Activated CD8-positive, alpha-beta T cell treated with anti-CD3 and anti-CD28 coated beads, Interleukin-2, amount 10 ng/mL, durations not matched to agents 7 days and 5 days (primary cell): ENCODE data around the gene ZFYVE9. TPM values are rescaled to one million over a fixed set of nuclear protein-coding genes. Genes with fewer than 3 reads are reported as not detected.
A peak's percentile ranks its signal among the peaks of the same experiment; 100 is the strongest.

Experiments
- ATAC-seq: fragments of 150-1000 bp; cut with Tn5 transposase; one replicate; pipeline ENCODE4 v1.10.0; 2021; ENCODE audit warnings: moderate library complexity
- CTCF ChIA-PET: fragments of 350-600 bp; sonication (Branson Sonifier 250); formaldehyde crosslinking; loops from one replicate; lab custom pipeline; 2021; ENCODE audit warnings: antibody characterized with exemption; lab: Charles Lee
- POLR2A ChIA-PET: fragments of 350-600 bp; sonication (Branson Sonifier 250); formaldehyde crosslinking; loops from one replicate; lab custom pipeline; 2021; ENCODE audit warnings: antibody characterized with exemption; lab: Charles Lee
- DNase-seq: peaks from one replicate; pipeline ENCODE4 v3.0.0-alpha.2; 2020
- H3K27ac Mint-ChIP-seq: one replicate; pipeline ENCODE4 v1.8.0; 2021; ENCODE audit warnings: mild to moderate bottlenecking, mixed read lengths
- H3K27me3 Mint-ChIP-seq: one replicate; pipeline ENCODE4 v1.8.0; 2021; ENCODE audit warnings: low read depth, mixed read lengths
- H3K36me3 Mint-ChIP-seq: one replicate; pipeline ENCODE4 v1.8.0; 2021; ENCODE audit warnings: low read depth, mixed read lengths
- H3K4me1 Mint-ChIP-seq: one replicate; pipeline ENCODE4 v1.8.0; 2021; ENCODE audit warnings: low read depth, mixed read lengths
- H3K4me3 Mint-ChIP-seq: one replicate; pipeline ENCODE4 v1.8.0; 2021; ENCODE audit warnings: mild to moderate bottlenecking, mixed read lengths
- H3K9me3 Mint-ChIP-seq: one replicate; pipeline ENCODE4 v1.8.0; 2022; ENCODE audit warnings: mixed read lengths; ENCODE audit not compliant: insufficient read depth
- total RNA-seq, 2 experiments: library from RNA; stranded (reverse); gene quantifications; one replicate each; pipeline ENCODE4 v1.2.3, GENCODE V29; 2021

ZFYVE9 gene
- total RNA-seq, 2 experiments from 2014 or later = 1.4 to 1.6 TPM

- CTCF ChIA-PET = no interaction called here
- no peak overlapping the region for H3K4me3 Mint-ChIP-seq
- DNase-seq = no peak
- ATAC-seq = no peak
- peaks cover 80% of the 10 kb centered on the region for H3K36me3 Mint-ChIP-seq
- H3K9me3 Mint-ChIP-seq = no peaks in the 10 kb centered on the region
- no peak overlapping the region for H3K27ac Mint-ChIP-seq
- H3K4me1 Mint-ChIP-seq = no peaks in the 10 kb centered on the region
- no peaks in the 10 kb centered on the region for H3K27me3 Mint-ChIP-seq
- POLR2A ChIA-PET = no interaction called here
These were observed 215.5 kb downstream of the ZFYVE9 start for GRCh38 chr1:52357397-52357796.

- Mint-ChIP-seq H3K9me3 (no peaks in the 10 kb centered on the region), H3K36me3 (peaks cover 76% of the 10 kb centered on the region), H3K4me1 (peaks cover 5% of the 10 kb centered on the region), H3K27me3 (no peaks in the 10 kb centered on the region), H3K4me3 (no peak overlapping the region), H3K27ac (no peak overlapping the region)
- POLR2A ChIA-PET = no interaction called here
- DNase-seq (no peak), ATAC-seq (no peak)
- CTCF ChIA-PET = no interaction called here
These were observed 217.1 kb downstream of the ZFYVE9 start for GRCh38 chr1:52358851-52359497.

GRCh38 chr1:52359676-52360594 lies 218.0 kb downstream of the ZFYVE9 start:
- ChIA-PET CTCF (no interaction called here), POLR2A (no interaction called here)
- no peak overlapping the region for H3K27ac Mint-ChIP-seq
- peaks cover 14% of the 10 kb centered on the region for H3K4me1 Mint-ChIP-seq
- H3K36me3 Mint-ChIP-seq = peaks cover 75% of the 10 kb centered on the region
- ATAC-seq (no peak), DNase-seq (no peak)
- H3K27me3 Mint-ChIP-seq = no peaks in the 10 kb centered on the region
- H3K9me3 Mint-ChIP-seq = no peaks in the 10 kb centered on the region
- no peak overlapping the region for H3K4me3 Mint-ChIP-seq

- H3K27ac Mint-ChIP-seq = no peak overlapping the region
- ChIA-PET CTCF (no interaction called here), POLR2A (interaction anchor here (1.2 kb wide), 1 partner anchor 44 kb away, joined by 3 read pairs; the partner anchor contains the start of genes ORC1 and PRPF38A)
- H3K27me3 Mint-ChIP-seq = no peaks in the 10 kb centered on the region
- H3K4me1 Mint-ChIP-seq = peaks cover 18% of the 10 kb centered on the region
- H3K4me3 Mint-ChIP-seq = no peak overlapping the region
- H3K9me3 Mint-ChIP-seq = no peaks in the 10 kb centered on the region
- no peak for DNase-seq
- ATAC-seq = no peak
- H3K36me3 Mint-ChIP-seq = peaks cover 73% of the 10 kb centered on the region
These were observed 218.7 kb downstream of the ZFYVE9 start for GRCh38 chr1:52360595-52360968.

- CTCF ChIA-PET = interaction anchor here (1.1 kb wide), 1 partner anchor 39 kb away, joined by 5 read pairs; the partner anchor contains the start of genes ORC1 and PRPF38A
- H3K36me3 Mint-ChIP-seq = peaks cover 41% of the 10 kb centered on the region
- H3K9me3 Mint-ChIP-seq = no peaks in the 10 kb centered on the region
- H3K27ac Mint-ChIP-seq = peak overlapping the region; percentile 98
- no peaks in the 10 kb centered on the region for H3K27me3 Mint-ChIP-seq
- POLR2A ChIA-PET = interaction anchor here (0.7 to 2.5 kb wide), 3 partner anchors 13 to 485 kb away, joined by 3 to 21 read pairs (median 4); partner anchors contain the start of genes ORC1 and PRPF38A
- ATAC-seq (no peak), DNase-seq (peak; percentile 34)
- H3K4me1 Mint-ChIP-seq = peaks cover 40% of the 10 kb centered on the region
- peak overlapping the region; percentile 90 for H3K4me3 Mint-ChIP-seq
These were observed 222.4 kb downstream of the ZFYVE9 start for GRCh38 chr1:52364235-52364839.

GRCh38 chr1:52365071-52365745 lies 223.3 kb downstream of the ZFYVE9 start:
- no peak for DNase-seq

GRCh38 chr1:52365746-52366516 lies 224.0 kb downstream of the ZFYVE9 start, which contains the start of gene CC2D1B:
CC2D1B (minus strand) TSS chr1:52366205; CDS start chr1:52364620, 1,585 bp downstream.
- ATAC-seq (peak; percentile 98), DNase-seq (peak; percentile 99)
- Mint-ChIP-seq H3K4me3 (peak within 1 kb of the TSS; percentile 90), H3K27ac (peak within 1 kb of the TSS; percentile 98), H3K36me3 (peaks cover 38% of the 10 kb centered on the region), H3K27me3 (no peaks in the 10 kb centered on the region), H3K9me3 (no peaks in the 10 kb centered on the region), H3K4me1 (peaks cover 40% of the 10 kb centered on the region)
- ChIA-PET POLR2A (interaction anchor here (0.6 to 2.5 kb wide), 9 partner anchors 18 to 338 kb away, joined by 3 to 21 read pairs (median 3); partner anchors contain the start of genes ORC1, PRPF38A and TUT4), CTCF (interaction anchor here (0.8 to 1.3 kb wide), 3 partner anchors 20 to 320 kb away, joined by 3 read pairs; no protein-coding TSS in a partner anchor)

More at GRCh38 chr1:52365071-52365745, 223.3 kb downstream of the ZFYVE9 start:
- H3K27ac Mint-ChIP-seq = peak overlapping the region; percentile 98
- peak overlapping the region; percentile 90 for H3K4me3 Mint-ChIP-seq
- no peak for ATAC-seq
- no peaks in the 10 kb centered on the region for H3K9me3 Mint-ChIP-seq
- H3K36me3 Mint-ChIP-seq = peaks cover 38% of the 10 kb centered on the region
- H3K27me3 Mint-ChIP-seq = no peaks in the 10 kb centered on the region
- H3K4me1 Mint-ChIP-seq = peaks cover 40% of the 10 kb centered on the region
- CTCF ChIA-PET = interaction anchor here (1.1 to 1.3 kb wide), 2 partner anchors 19 to 39 kb away, joined by 3 to 5 read pairs; partner anchors contain the start of genes ORC1 and PRPF38A
- POLR2A ChIA-PET = interaction anchor here (0.6 to 2.5 kb wide), 8 partner anchors 14 to 486 kb away, joined by 3 to 21 read pairs (median 4); partner anchors contain the start of genes ORC1 and PRPF38A

GRCh38 chr1:52366517-52366827 lies 224.6 kb downstream of the ZFYVE9 start:
- Mint-ChIP-seq H3K36me3 (peaks cover 37% of the 10 kb centered on the region), H3K27me3 (no peaks in the 10 kb centered on the region), H3K4me1 (peaks cover 40% of the 10 kb centered on the region), H3K9me3 (no peaks in the 10 kb centered on the region), H3K4me3 (peak overlapping the region; percentile 90), H3K27ac (peak overlapping the region; percentile 98)
- no peak for DNase-seq
- ChIA-PET CTCF (interaction anchor here (0.8 to 1.3 kb wide), 3 partner anchors 20 to 319 kb away, joined by 3 read pairs; no protein-coding TSS in a partner anchor), POLR2A (interaction anchor here (0.7 to 2.5 kb wide), 7 partner anchors 18 to 337 kb away, joined by 3 to 21 read pairs (median 4); partner anchors contain the start of genes ORC1, PRPF38A and TUT4)
- no peak for ATAC-seq

GRCh38 chr1:52367272-52367671 lies 225.4 kb downstream of the ZFYVE9 start:
- Mint-ChIP-seq H3K27me3 (no peaks in the 10 kb centered on the region), H3K27ac (no peak overlapping the region), H3K4me3 (peak overlapping the region; percentile 12), H3K9me3 (no peaks in the 10 kb centered on the region), H3K4me1 (peaks cover 40% of the 10 kb centered on the region), H3K36me3 (peaks cover 36% of the 10 kb centered on the region)
- no peak for DNase-seq
- ChIA-PET CTCF (interaction anchor here (1.2 to 1.3 kb wide), 2 partner anchors 37 to 318 kb away, joined by 3 to 4 read pairs; partner anchors contain the start of genes ORC1 and PRPF38A), POLR2A (interaction anchor here (1.0 to 1.4 kb wide), 3 partner anchors 37 to 185 kb away, joined by 3 to 5 read pairs (median 4); partner anchors contain the start of genes ORC1, PRPF38A and TUT4)
- ATAC-seq = no peak
